H9 (cell line): Measurements from ENCODE around the gene CCDC34. TPM values are rescaled to one million over a fixed set of nuclear protein-coding genes. Genes with fewer than 3 reads are reported as not detected.

Source experiments
- DNase-seq: peaks from one replicate; pipeline ENCODE4 v3.0.0-alpha.2; 2017
- H2AFZ ChIP-seq: one replicate; pipeline ENCODE4 v1.6.1; 2013; ENCODE audit warnings: mild to moderate bottlenecking, low read length, control low read depth, moderate library complexity
- H2AK5ac ChIP-seq: 2 replicates; pipeline ENCODE4 v1.6.1; 2013; ENCODE audit warnings: low read length, control low read depth, mixed read lengths; ENCODE audit not compliant: insufficient read length
- H2BK120ac ChIP-seq: one replicate; pipeline ENCODE4 v1.6.1; 2013; ENCODE audit warnings: low read depth, mild to moderate bottlenecking, low read length, control low read depth, inconsistent platforms; ENCODE audit not compliant: poor library complexity, severe bottlenecking
- H2BK12ac ChIP-seq: 2 replicates; pipeline ENCODE4 v1.6.1; 2013; ENCODE audit warnings: low read length, control low read depth, mixed read lengths, low read depth; ENCODE audit not compliant: insufficient read length
- H2BK15ac ChIP-seq: 2 replicates; pipeline ENCODE4 v1.6.1; 2013; ENCODE audit warnings: low read depth, low read length, control low read depth
- H2BK20ac ChIP-seq: one replicate; pipeline ENCODE4 v1.6.1; 2013; ENCODE audit warnings: low read depth, mild to moderate bottlenecking, low read length, control low read depth, inconsistent platforms; ENCODE audit not compliant: poor library complexity, severe bottlenecking
- H2BK5ac ChIP-seq: 2 replicates; pipeline ENCODE4 v1.6.1; 2013; ENCODE audit warnings: low read length, control low read depth, mixed read lengths; ENCODE audit not compliant: insufficient read length
- H3K14ac ChIP-seq: 2 replicates; pipeline ENCODE4 v1.6.1; 2013; ENCODE audit warnings: low read length, control low read depth; ENCODE audit not compliant: insufficient read depth
- H3K18ac ChIP-seq: 2 replicates; pipeline ENCODE4 v1.6.1; 2013; ENCODE audit warnings: low read depth, mild to moderate bottlenecking, mixed read lengths, low read length, control low read depth; ENCODE audit not compliant: insufficient read length
- H3K23ac ChIP-seq: 2 replicates; pipeline ENCODE4 v1.6.1; 2013; ENCODE audit warnings: low read length, control low read depth, mixed read lengths, low read depth; ENCODE audit not compliant: insufficient read length
- H3K23me2 ChIP-seq: 2 replicates; pipeline ENCODE4 v1.6.1; 2013; ENCODE audit warnings: low read depth, mild to moderate bottlenecking, mixed read lengths, low read length, control low read depth; ENCODE audit not compliant: insufficient read length, poor library complexity, severe bottlenecking
- H3K27ac ChIP-seq: 2 replicates; pipeline ENCODE4 v1.5.1; 2013; ENCODE audit warnings: low read length, control low read depth, mixed read lengths, low read depth; ENCODE audit not compliant: insufficient read length
- H3K27me3 ChIP-seq: 2 replicates; pipeline ENCODE4 v1.6.1; 2013; ENCODE audit warnings: low read length, control low read depth, inconsistent platforms; ENCODE audit not compliant: insufficient read depth
- H3K4ac ChIP-seq: 2 replicates; pipeline ENCODE4 v1.6.1; 2013; ENCODE audit warnings: low read depth, mild to moderate bottlenecking, control low read depth, inconsistent platforms, low read length, moderate library complexity
- H3K4me1 ChIP-seq: 2 replicates; pipeline ENCODE4 v1.6.1; 2013; ENCODE audit warnings: low read length, control low read depth, inconsistent platforms; ENCODE audit not compliant: insufficient read depth
- H3K4me2 ChIP-seq: 2 replicates; pipeline ENCODE4 v1.6.1; 2013; ENCODE audit warnings: low read length, control low read depth, mixed read lengths; ENCODE audit not compliant: insufficient read length, insufficient read depth
- H3K56ac ChIP-seq: 2 replicates; pipeline ENCODE4 v1.6.1; 2013; ENCODE audit warnings: low read depth, mild to moderate bottlenecking, mixed read lengths, low read length, control low read depth; ENCODE audit not compliant: insufficient read length
- H3K79me1 ChIP-seq: 2 replicates; pipeline ENCODE4 v1.6.1; 2013; ENCODE audit warnings: low read depth, mild to moderate bottlenecking, moderate library complexity, low read length, control low read depth, inconsistent platforms; ENCODE audit not compliant: insufficient read depth, poor library complexity, severe bottlenecking
- H3K79me2 ChIP-seq: 2 replicates; pipeline ENCODE4 v1.6.1; 2013; ENCODE audit warnings: low read length, control low read depth, inconsistent platforms; ENCODE audit not compliant: insufficient read depth
- H3K9ac ChIP-seq: 2 replicates; pipeline ENCODE4 v1.6.1; 2013; ENCODE audit warnings: low read length, control low read depth, mixed read lengths; ENCODE audit not compliant: insufficient read length; ENCODE audit errors: extremely low read depth
- H3K9me3 ChIP-seq: one replicate; pipeline ENCODE4 v1.6.1; 2013; ENCODE audit warnings: low read depth, low read length, inconsistent platforms; ENCODE audit not compliant: control insufficient read depth
- H3T11ph ChIP-seq: one replicate; pipeline ENCODE4 v1.6.1; 2013; ENCODE audit warnings: mild to moderate bottlenecking, low read length, control low read depth, inconsistent platforms
- H4K20me1 ChIP-seq: one replicate; pipeline ENCODE4 v1.6.1; 2013; ENCODE audit not compliant: control insufficient read depth, insufficient read length, insufficient read depth
- H4K5ac ChIP-seq: 2 replicates; pipeline ENCODE4 v1.6.1; 2013; ENCODE audit warnings: low read depth, mild to moderate bottlenecking, mixed read lengths, low read length, control low read depth; ENCODE audit not compliant: insufficient read length
- H4K8ac ChIP-seq: replicated peaks from 2 replicates; pipeline ENCODE4 v1.6.1; 2013; ENCODE audit warnings: low read length, control low read depth, mixed read lengths, low read depth; ENCODE audit not compliant: insufficient read length
- H4K91ac ChIP-seq: 2 replicates; pipeline ENCODE4 v1.6.1; 2013; ENCODE audit warnings: low read depth, mild to moderate bottlenecking, moderate library complexity, mixed read lengths, low read length, control low read depth; ENCODE audit not compliant: insufficient read length
- H3K27ac Mint-ChIP-seq, 3 experiments: 2 replicates in 2 of 3; 3 replicates in 1 of 3; pipeline ENCODE4 v1.8.0; 2020 to 2021; ENCODE audit warnings: mixed read lengths in 3 of 3, mild to moderate bottlenecking in 1 of 3, moderate library complexity in 1 of 3
- H3K27me3 Mint-ChIP-seq: 2 replicates; pipeline ENCODE4 v1.8.0; 2021; ENCODE audit warnings: low read depth, mild to moderate bottlenecking, moderate library complexity, mixed read lengths
- H3K36me3 Mint-ChIP-seq, 3 experiments: 2 replicates in 2 of 3; 3 replicates in 1 of 3; pipeline ENCODE4 v1.8.0; 2020 to 2021; ENCODE audit warnings: low read depth in 3 of 3, mixed read lengths in 3 of 3; ENCODE audit not compliant: insufficient read depth in 1 of 3
- H3K4me1 Mint-ChIP-seq, 2 experiments: 2 replicates each; pipeline ENCODE4 v1.8.0; 2020; ENCODE audit warnings: mixed read lengths in 2 of 2
- H3K4me3 Mint-ChIP-seq, 2 experiments: 2 replicates in 1 of 2; 3 replicates in 1 of 2; pipeline ENCODE4 v1.8.0; 2020 to 2021; ENCODE audit warnings: mild to moderate bottlenecking in 2 of 2, mixed read lengths in 2 of 2, moderate library complexity in 1 of 2
- H3K9me3 Mint-ChIP-seq, 2 experiments: 2 replicates in 1 of 2; 3 replicates in 1 of 2; pipeline ENCODE4 v1.8.0; 2020; ENCODE audit warnings: mild to moderate bottlenecking in 2 of 2, mixed read lengths in 2 of 2, moderate library complexity in 1 of 2
- CTCF ChIP-seq: fragments of 200-600 bp; sonication (generic); conservative IDR thresholded peaks from 3 replicates; pipeline ENCODE4 v1.8.0; 2021; ENCODE audit warnings: antibody characterized with exemption, mild to moderate bottlenecking
- WGBS: extraction: QIAGEN DNeasy Blood & Tissue Kit; methylation state at CpG from one replicate; pipeline ENCODE4 v1.1.7; 2013; ENCODE audit warnings: missing lambda C conversion rate, low lambda C conversion rate, mixed read lengths; ENCODE audit not compliant: insufficient read length; ENCODE audit errors: extremely low coverage; 5-methylcytosine and 5-hydroxymethylcytosine counted together
- total RNA-seq: library from RNA; stranded (reverse); gene quantifications from 2 replicates; pipeline ENCODE4 v1.2.1, GENCODE V29; 2021

Gene CCDC34
- total RNA-seq, 1 experiment from 2014 or later: 25.2 TPM

GRCh38 chr11:27367881-27368280, 4.9 kb upstream of the CCDC34 start:
- no peak overlapping the region for H2BK20ac ChIP-seq
- peaks cover 8 to 11% of the 10 kb centered on the region in 2 experiments for H3K4me1 Mint-ChIP-seq
- no CpG with 5 or more reads among the region's 10 CpGs for WGBS
- H3K23me2 ChIP-seq: peaks cover 4% of the 10 kb centered on the region
- H2BK15ac ChIP-seq: no peak overlapping the region
- H4K5ac ChIP-seq: no peak overlapping the region
- H2BK5ac ChIP-seq: no peak overlapping the region
- H2BK12ac ChIP-seq: no peak overlapping the region
- H4K8ac ChIP-seq: no peak overlapping the region
- no peak overlapping the region for H2AFZ ChIP-seq
- no peaks in the 10 kb centered on the region; the same call in 1 of the 2 replicates for H3K27me3 Mint-ChIP-seq
- no peaks in the 10 kb centered on the region for H3K9me3 ChIP-seq
- no peaks in the 10 kb centered on the region for H4K20me1 ChIP-seq
- no peak overlapping the region for H3K14ac ChIP-seq
- H4K91ac ChIP-seq: no peak overlapping the region
- no peaks in the 10 kb centered on the region; the same call in 1 of the 2 replicates for H3K4me1 ChIP-seq
- no peaks in the 10 kb centered on the region for H3K27me3 ChIP-seq
- no peak overlapping the region for H3K4me3 Mint-ChIP-seq
- no peak overlapping the region for H3T11ph ChIP-seq
- no peak for DNase-seq
- no peaks in the 10 kb centered on the region for H3K9me3 Mint-ChIP-seq
- peaks cover 5 to 47% (median 43%) of the 10 kb centered on the region in 3 experiments; a peak in 6 of 7 replicates for H3K36me3 Mint-ChIP-seq
- H3K23ac ChIP-seq: no peak overlapping the region
- H3K9ac ChIP-seq: no peak overlapping the region
- no peak overlapping the region for H3K56ac ChIP-seq
- no peak for TF ChIP-seq CTCF
- H3K79me1 ChIP-seq: no peaks in the 10 kb centered on the region
- H3K27ac Mint-ChIP-seq: peak overlapping the region in 1 of 3 experiments; percentile 83; a peak in 4 of 7 replicates
- no peak overlapping the region for H2AK5ac ChIP-seq
- no peak overlapping the region for H3K4me2 ChIP-seq
- no peak overlapping the region for H3K18ac ChIP-seq
- no peaks in the 10 kb centered on the region for H3K79me2 ChIP-seq
- H3K4ac ChIP-seq: no peak overlapping the region
- H3K27ac ChIP-seq: no peak overlapping the region
- no peak overlapping the region for H2BK120ac ChIP-seq
